22Rv1 (cell line): ENCODE data around the gene NFATC1.

Experiments
- CTCF ChIP-seq: fragments of 450-650 bp; IDR thresholded peaks from 2 replicates; pipeline ENCODE4 v1.5.1; 2017; ENCODE audit warnings: mild to moderate bottlenecking
- ZFX ChIP-seq: fragments of 450-650 bp; IDR thresholded peaks from 2 replicates; pipeline ENCODE4 v1.6.1; 2017; ENCODE audit warnings: antibody characterized with exemption, borderline replicate concordance

- no peak for TF ChIP-seq CTCF
- no peak for TF ChIP-seq ZFX
Measured at GRCh38 chr18:79542213-79542612, 146.5 kb downstream of the NFATC1 start.
